ELR (cell line): Measurements from ENCODE around the gene SWT1.
"Not testable (repeated sequence)": the region's sequence is repeated elsewhere in the genome, so short reads cannot be mapped to it uniquely, and the experiment has no call there.

Experiments
- DNase-seq: peaks from one replicate; pipeline ENCODE4 v3.0.0-alpha.2; 2015; ENCODE audit warnings: low read depth

Gene SWT1

GRCh38 chr1:185193756-185194155, 36.8 kb downstream of the SWT1 start:
- DNase-seq, result no peak

GRCh38 chr1:185198712-185199111, 41.7 kb downstream of the SWT1 start:
- DNase-seq, result not testable (repeated sequence)

GRCh38 chr1:185200889-185201288, 43.9 kb downstream of the SWT1 start:
- no peak for DNase-seq

- peak; percentile 1 for DNase-seq
These were observed 50.2 kb downstream of the SWT1 start for GRCh38 chr1:185207170-185207569.

- peak; percentile 63 for DNase-seq
These were observed 51.1 kb downstream of the SWT1 start for GRCh38 chr1:185207980-185208602.

- peak; percentile 60 for DNase-seq
These were observed 51.7 kb downstream of the SWT1 start for GRCh38 chr1:185208626-185209180.

- not testable (repeated sequence) for DNase-seq
These were observed 52.4 kb downstream of the SWT1 start for GRCh38 chr1:185209357-185209756.

- DNase-seq, result peak; percentile 31
These were observed 56.1 kb downstream of the SWT1 start for GRCh38 chr1:185213091-185213490.

- DNase-seq, result peak; percentile 63
These were observed 58.9 kb downstream of the SWT1 start for GRCh38 chr1:185215911-185216310.

- DNase-seq, result no peak
These were observed 67.2 kb downstream of the SWT1 start for GRCh38 chr1:185224132-185224531.

GRCh38 chr1:185227161-185227560, 70.2 kb downstream of the SWT1 start:
- no peak for DNase-seq

GRCh38 chr1:185228979-185229378, 72.0 kb downstream of the SWT1 start:
- DNase-seq, result no peak

GRCh38 chr1:185229981-185230380, 73.0 kb downstream of the SWT1 start:
- DNase-seq, result no peak

GRCh38 chr1:185232874-185233273, 75.9 kb downstream of the SWT1 start:
- no peak for DNase-seq

- DNase-seq, result not testable (repeated sequence)
These were observed 77.2 kb downstream of the SWT1 start for GRCh38 chr1:185234183-185234582.

- not testable (repeated sequence) for DNase-seq
These were observed 80.2 kb downstream of the SWT1 start for GRCh38 chr1:185237176-185237575.

GRCh38 chr1:185237661-185238060, 80.7 kb downstream of the SWT1 start:
- no peak for DNase-seq

- DNase-seq, result peak; percentile 65
These were observed 81.5 kb downstream of the SWT1 start for GRCh38 chr1:185238447-185238846.

GRCh38 chr1:185239861-185240260, 82.9 kb downstream of the SWT1 start:
- DNase-seq, result no peak

GRCh38 chr1:185241127-185241526, 84.2 kb downstream of the SWT1 start:
- no peak for DNase-seq

- DNase-seq, result peak; percentile 92
These were observed 87.2 kb downstream of the SWT1 start for GRCh38 chr1:185244015-185244747.

GRCh38 chr1:185245466-185245865, 88.5 kb downstream of the SWT1 start:
- DNase-seq, result peak; percentile 69

- DNase-seq, result no peak
These were observed 92.6 kb downstream of the SWT1 start for GRCh38 chr1:185249563-185249962.
